GM12878 (cell line): ENCODE results near the gene PPP1CA. TPM values are rescaled to one million over a fixed set of nuclear protein-coding genes. Genes with fewer than 3 reads are reported as not detected.

ENCODE experiments used
- BRCA1 ChIP-seq: IDR thresholded peaks from 2 replicates; pipeline ENCODE4 v1.6.1; 2011; ENCODE audit warnings: low read depth, low read length, improper control_type of control experiment
- EZH2 ChIP-seq: IDR thresholded peaks from 2 replicates; pipeline ENCODE4 v1.6.1; 2012; ENCODE audit warnings: low read depth, mild to moderate bottlenecking, control low read depth, inconsistent platforms, low read length, borderline replicate concordance; ENCODE audit not compliant: control insufficient read depth
- HCFC1 ChIP-seq: fragments of 150-350 bp; IDR thresholded peaks from 2 replicates; pipeline ENCODE4 v1.6.1; 2014; ENCODE audit warnings: low read length
- IRF4 ChIP-seq: IDR thresholded peaks from 2 replicates; pipeline ENCODE4 v1.6.1; 2011; ENCODE audit warnings: low read depth, low read length
- KAT2A ChIP-seq: conservative IDR thresholded peaks from 2 replicates; pipeline ENCODE4 v1.6.1; 2011; ENCODE audit warnings: low read depth, low read length; ENCODE audit not compliant: control insufficient read depth
- KLF5 ChIP-seq: fragments of 450-650 bp; IDR thresholded peaks from 2 replicates; pipeline ENCODE4 v1.6.1; 2014; ENCODE audit warnings: mild to moderate bottlenecking; ENCODE audit not compliant: partially characterized antibody
- NR2C1 ChIP-seq: fragments of 450-650 bp; IDR thresholded peaks from 2 replicates; pipeline ENCODE4 v1.6.1; 2017; ENCODE audit warnings: antibody characterized with exemption, mild to moderate bottlenecking, moderate library complexity
- PAX8 ChIP-seq: fragments of 450-650 bp; IDR thresholded peaks from 2 replicates; pipeline ENCODE4 v1.6.1; 2017; ENCODE audit warnings: mild to moderate bottlenecking, moderate library complexity
- POU2F2 ChIP-seq: IDR thresholded peaks from 3 replicates; pipeline ENCODE4 v1.6.1; 2011; ENCODE audit warnings: low read depth, mild to moderate bottlenecking, low read length, borderline replicate concordance
- RB1 ChIP-seq: fragments of 450-650 bp; formaldehyde crosslinking; IDR thresholded peaks from 2 replicates; pipeline ENCODE4 v1.6.1; 2017; ENCODE audit warnings: mild to moderate bottlenecking, borderline replicate concordance
- RFX5 ChIP-seq: IDR thresholded peaks from 2 replicates; pipeline ENCODE4 v1.6.1; 2011; ENCODE audit warnings: low read depth, low read length, improper control_type of control experiment
- SMARCA5 ChIP-seq: fragments of 450-650 bp; IDR thresholded peaks from 2 replicates; pipeline ENCODE4 v1.6.1; 2017; ENCODE audit warnings: mild to moderate bottlenecking
- SUPT20H ChIP-seq: IDR thresholded peaks from 2 replicates; pipeline ENCODE4 v1.6.1; 2011; ENCODE audit warnings: low read depth, mild to moderate bottlenecking, low read length, moderate library complexity, borderline replicate concordance; ENCODE audit not compliant: control insufficient read depth
- ZNF274 ChIP-seq: IDR thresholded peaks from one replicate; pipeline ENCODE4 v1.8.0; 2011; ENCODE audit not compliant: insufficient read length, insufficient read depth
- polyA plus RNA-seq, 11 experiments: library from polyadenylated mRNA; depleted of rRNA in 4 of 11; unstranded in 6 of 11; stranded (reverse) in 5 of 11; fragments of >200 nt; fragmentation: Nextera tagmentation in 4 of 11; fragmentation: Illumina TruSeq in 1 of 11; extraction: Ambion mirVana in 4 of 11; extraction: Trizol in 1 of 11; gene quantifications; 1 replicate in 1 of 11; 2 replicates in 10 of 11; pipeline versions ENCODE4 v1.2.1 to v1.2.3, GENCODE V29; 2011 to 2016; ENCODE audit warnings: inconsistent platforms in 2 of 11, missing spikeins in 2 of 11, low read depth in 1 of 11
- total RNA-seq, 4 experiments: library from RNA; depleted of rRNA in 3 of 4; stranded (reverse); fragments of >200 nt in 3 of 4; fragmentation: Illumina TruSeq in 1 of 4; extraction: Trizol in 1 of 4; gene quantifications; 2 replicates each; pipeline versions ENCODE4 v1.2.1 to v1.2.3, GENCODE V29; 2013 to 2021
- TF ChIP-seq, protein P1 (sequence below): fragments of 450-650 bp; IDR thresholded peaks from 2 replicates; pipeline ENCODE4 v1.6.1; 2017; ENCODE audit warnings: mild to moderate bottlenecking
- TF ChIP-seq, protein P2 (sequence below): fragments of 450-650 bp; IDR thresholded peaks from 2 replicates; pipeline ENCODE4 v1.6.1; 2017; ENCODE audit warnings: antibody characterized with exemption, mild to moderate bottlenecking, moderate library complexity
- TF ChIP-seq, protein P3 (sequence below): IDR thresholded peaks from 2 replicates; pipeline ENCODE4 v1.6.1; 2012; ENCODE audit warnings: low read depth, low read length, improper control_type of control experiment
- TF ChIP-seq, protein P4 (sequence below): fragments of 450-650 bp; IDR thresholded peaks from 2 replicates; pipeline ENCODE4 v1.6.1; 2017; ENCODE audit warnings: mild to moderate bottlenecking, moderate library complexity

The PPP1CA gene
- total and polyA plus RNA-seq, 10 of the 15 experiments (the other 5 are each of a cell fraction or from before 2014, with no cell fraction given), result 26.4 to 458 (median 240) TPM

DNA sequence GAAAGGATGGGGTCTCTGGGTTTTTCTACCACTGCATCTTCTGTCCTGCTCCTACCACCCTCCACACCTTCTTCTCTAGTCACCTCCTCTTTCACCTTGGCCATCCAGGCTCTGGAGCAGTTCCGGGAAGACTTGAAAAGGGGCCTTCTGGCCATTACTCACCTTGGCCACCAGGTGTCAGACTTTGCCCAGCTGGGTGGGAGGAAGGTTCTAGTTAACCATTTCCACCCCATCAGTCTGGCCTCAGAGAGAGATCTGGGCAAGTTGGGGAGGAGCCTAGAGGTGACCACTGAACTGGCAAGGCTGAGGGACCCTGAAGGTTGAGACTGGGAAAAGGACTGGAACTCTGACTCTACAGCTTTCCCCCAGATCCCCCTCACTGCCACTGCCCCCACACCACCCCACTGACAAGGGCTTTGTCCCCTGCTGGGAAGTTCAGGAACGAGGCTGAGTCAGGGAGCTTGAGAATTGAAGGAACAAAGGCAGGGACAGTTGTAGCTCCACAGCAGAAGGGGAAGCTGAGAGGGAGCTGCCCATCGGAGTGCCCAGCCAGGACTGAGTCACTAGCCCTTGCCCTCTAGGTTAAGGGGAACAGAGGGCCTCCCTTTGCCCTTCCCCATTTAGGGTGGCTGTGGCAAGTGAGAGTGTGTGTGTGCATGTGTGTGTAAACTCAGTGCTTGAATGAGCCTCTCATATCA lies 44.6 kb downstream of the PPP1CA start (continued):
- TF ChIP-seq NR2C1 (no peak), POU2F2 (peak; percentile 71; the same call in 1 of the 3 replicates), ZNF274 (no peak), EZH2 (no peak), SUPT20H (no peak), HCFC1 (no peak), KAT2A (no peak), RB1 (peak; percentile 51; the same call in 1 of the 2 replicates), RFX5 (no peak), IRF4 (peak; percentile 61; the same call in 1 of the 2 replicates), SMARCA5 (peak; percentile 85; the same call in 1 of the 2 replicates), KLF5 (no peak), BRCA1 (no peak), PAX8 (no peak)
- TF ChIP-seq, protein P1, sequence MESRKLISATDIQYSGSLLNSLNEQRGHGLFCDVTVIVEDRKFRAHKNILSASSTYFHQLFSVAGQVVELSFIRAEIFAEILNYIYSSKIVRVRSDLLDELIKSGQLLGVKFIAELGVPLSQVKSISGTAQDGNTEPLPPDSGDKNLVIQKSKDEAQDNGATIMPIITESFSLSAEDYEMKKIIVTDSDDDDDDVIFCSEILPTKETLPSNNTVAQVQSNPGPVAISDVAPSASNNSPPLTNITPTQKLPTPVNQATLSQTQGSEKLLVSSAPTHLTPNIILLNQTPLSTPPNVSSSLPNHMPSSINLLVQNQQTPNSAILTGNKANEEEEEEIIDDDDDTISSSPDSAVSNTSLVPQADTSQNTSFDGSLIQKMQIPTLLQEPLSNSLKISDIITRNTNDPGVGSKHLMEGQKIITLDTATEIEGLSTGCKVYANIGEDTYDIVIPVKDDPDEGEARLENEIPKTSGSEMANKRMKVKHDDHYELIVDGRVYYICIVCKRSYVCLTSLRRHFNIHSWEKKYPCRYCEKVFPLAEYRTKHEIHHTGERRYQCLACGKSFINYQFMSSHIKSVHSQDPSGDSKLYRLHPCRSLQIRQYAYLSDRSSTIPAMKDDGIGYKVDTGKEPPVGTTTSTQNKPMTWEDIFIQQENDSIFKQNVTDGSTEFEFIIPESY, result no peak
- TF ChIP-seq, protein P2, sequence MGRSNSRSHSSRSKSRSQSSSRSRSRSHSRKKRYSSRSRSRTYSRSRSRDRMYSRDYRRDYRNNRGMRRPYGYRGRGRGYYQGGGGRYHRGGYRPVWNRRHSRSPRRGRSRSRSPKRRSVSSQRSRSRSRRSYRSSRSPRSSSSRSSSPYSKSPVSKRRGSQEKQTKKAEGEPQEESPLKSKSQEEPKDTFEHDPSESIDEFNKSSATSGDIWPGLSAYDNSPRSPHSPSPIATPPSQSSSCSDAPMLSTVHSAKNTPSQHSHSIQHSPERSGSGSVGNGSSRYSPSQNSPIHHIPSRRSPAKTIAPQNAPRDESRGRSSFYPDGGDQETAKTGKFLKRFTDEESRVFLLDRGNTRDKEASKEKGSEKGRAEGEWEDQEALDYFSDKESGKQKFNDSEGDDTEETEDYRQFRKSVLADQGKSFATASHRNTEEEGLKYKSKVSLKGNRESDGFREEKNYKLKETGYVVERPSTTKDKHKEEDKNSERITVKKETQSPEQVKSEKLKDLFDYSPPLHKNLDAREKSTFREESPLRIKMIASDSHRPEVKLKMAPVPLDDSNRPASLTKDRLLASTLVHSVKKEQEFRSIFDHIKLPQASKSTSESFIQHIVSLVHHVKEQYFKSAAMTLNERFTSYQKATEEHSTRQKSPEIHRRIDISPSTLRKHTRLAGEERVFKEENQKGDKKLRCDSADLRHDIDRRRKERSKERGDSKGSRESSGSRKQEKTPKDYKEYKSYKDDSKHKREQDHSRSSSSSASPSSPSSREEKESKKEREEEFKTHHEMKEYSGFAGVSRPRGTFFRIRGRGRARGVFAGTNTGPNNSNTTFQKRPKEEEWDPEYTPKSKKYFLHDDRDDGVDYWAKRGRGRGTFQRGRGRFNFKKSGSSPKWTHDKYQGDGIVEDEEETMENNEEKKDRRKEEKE, result no peak
- TF ChIP-seq, protein P3, sequence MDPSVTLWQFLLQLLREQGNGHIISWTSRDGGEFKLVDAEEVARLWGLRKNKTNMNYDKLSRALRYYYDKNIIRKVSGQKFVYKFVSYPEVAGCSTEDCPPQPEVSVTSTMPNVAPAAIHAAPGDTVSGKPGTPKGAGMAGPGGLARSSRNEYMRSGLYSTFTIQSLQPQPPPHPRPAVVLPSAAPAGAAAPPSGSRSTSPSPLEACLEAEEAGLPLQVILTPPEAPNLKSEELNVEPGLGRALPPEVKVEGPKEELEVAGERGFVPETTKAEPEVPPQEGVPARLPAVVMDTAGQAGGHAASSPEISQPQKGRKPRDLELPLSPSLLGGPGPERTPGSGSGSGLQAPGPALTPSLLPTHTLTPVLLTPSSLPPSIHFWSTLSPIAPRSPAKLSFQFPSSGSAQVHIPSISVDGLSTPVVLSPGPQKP, result 0 out of 2 replicates have a peak, but pooled peaks have one; percentile 34
- TF ChIP-seq, protein P4, sequence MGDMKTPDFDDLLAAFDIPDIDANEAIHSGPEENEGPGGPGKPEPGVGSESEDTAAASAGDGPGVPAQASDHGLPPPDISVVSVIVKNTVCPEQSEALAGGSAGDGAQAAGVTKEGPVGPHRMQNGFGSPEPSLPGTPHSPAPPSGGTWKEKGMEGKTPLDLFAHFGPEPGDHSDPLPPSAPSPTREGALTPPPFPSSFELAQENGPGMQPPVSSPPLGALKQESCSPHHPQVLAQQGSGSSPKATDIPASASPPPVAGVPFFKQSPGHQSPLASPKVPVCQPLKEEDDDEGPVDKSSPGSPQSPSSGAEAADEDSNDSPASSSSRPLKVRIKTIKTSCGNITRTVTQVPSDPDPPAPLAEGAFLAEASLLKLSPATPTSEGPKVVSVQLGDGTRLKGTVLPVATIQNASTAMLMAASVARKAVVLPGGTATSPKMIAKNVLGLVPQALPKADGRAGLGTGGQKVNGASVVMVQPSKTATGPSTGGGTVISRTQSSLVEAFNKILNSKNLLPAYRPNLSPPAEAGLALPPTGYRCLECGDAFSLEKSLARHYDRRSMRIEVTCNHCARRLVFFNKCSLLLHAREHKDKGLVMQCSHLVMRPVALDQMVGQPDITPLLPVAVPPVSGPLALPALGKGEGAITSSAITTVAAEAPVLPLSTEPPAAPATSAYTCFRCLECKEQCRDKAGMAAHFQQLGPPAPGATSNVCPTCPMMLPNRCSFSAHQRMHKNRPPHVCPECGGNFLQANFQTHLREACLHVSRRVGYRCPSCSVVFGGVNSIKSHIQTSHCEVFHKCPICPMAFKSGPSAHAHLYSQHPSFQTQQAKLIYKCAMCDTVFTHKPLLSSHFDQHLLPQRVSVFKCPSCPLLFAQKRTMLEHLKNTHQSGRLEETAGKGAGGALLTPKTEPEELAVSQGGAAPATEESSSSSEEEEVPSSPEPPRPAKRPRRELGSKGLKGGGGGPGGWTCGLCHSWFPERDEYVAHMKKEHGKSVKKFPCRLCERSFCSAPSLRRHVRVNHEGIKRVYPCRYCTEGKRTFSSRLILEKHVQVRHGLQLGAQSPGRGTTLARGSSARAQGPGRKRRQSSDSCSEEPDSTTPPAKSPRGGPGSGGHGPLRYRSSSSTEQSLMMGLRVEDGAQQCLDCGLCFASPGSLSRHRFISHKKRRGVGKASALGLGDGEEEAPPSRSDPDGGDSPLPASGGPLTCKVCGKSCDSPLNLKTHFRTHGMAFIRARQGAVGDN, result no peak
